GM19372 (cell line): ENCODE results near the gene TRIM62.
"Not testable (repeated sequence)": the region's sequence is repeated elsewhere in the genome, so short reads cannot be mapped to it uniquely, and the experiment has no call there.

Experiments used
- ATAC-seq: cut with Tn5 transposase; IDR thresholded peaks from one replicate; pipeline ENCODE4 v1.9.1; 2021; ENCODE audit warnings: mild to moderate bottlenecking, low read depth, moderate library complexity; ENCODE audit not compliant: unreplicated experiment

Gene TRIM62

DNA sequence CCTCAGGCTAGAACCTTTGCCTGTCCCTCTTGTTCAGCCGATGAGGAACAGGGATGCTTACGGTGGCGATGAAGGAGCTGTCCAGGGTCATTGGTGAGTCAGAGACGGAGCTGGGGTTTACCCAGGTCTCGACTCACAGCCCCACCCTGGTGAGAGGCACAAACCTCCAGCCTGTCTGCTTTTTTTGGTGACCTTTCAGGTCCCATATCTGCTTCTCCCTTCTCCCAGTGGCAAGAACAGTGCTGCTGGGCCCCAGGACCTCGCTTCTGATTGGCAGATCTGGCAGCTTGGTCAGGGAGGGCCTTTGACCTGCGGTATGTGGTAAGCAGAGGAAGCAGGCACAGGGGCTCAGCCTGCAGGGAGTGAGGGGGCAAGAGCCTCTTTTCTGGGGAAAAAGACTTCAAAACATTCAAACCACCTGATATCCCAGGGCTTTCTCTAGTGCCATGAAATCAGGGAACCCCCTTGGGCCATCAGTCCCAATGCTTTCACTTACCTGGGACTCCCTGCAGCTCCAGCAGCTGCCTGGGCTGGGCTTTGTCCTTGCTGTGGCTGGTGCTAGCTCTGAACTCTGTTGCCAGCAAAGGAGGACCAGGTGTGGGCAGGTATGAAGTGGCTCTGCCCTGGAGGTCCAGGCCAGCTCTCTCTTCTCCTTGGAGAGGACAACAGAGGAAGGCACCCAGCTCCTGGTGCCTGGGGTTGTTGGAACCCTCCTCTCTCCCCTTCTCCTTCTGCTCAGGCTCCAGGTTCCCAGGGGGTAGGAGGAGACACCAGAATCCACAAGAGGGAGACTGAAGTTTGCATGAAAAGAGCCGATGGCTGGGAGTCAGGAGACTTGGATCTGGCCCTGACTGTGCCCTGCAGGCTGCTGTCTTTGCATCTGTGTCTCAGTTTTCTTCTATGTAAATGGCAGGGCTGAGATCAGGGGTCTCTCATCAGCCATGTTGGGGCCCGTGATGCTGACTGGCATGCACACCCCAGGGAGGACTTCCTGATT lies 41.4 kb downstream of the TRIM62 start:
- no peak for ATAC-seq

DNA sequence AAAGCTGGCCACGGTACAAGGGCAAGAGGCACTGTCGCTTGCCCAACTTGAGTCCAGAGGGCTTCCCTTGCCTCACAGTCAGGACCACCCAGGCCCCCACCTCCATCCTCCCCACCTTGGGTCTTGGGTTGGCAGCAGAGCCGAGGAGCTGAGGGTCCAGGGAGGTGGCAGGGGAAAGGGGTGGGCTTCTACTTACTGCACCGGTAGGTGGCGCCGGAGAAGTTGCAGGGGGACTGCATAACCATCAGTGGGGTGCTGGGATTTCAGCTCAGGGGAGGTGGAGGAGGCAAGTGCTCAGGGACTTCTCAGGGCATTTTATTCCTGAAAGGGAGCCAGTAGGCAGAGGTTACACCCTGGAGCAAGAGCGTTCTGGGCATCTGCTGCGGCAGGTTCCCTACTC lies 44.0 kb downstream of the TRIM62 start:
- ATAC-seq = no peak

DNA sequence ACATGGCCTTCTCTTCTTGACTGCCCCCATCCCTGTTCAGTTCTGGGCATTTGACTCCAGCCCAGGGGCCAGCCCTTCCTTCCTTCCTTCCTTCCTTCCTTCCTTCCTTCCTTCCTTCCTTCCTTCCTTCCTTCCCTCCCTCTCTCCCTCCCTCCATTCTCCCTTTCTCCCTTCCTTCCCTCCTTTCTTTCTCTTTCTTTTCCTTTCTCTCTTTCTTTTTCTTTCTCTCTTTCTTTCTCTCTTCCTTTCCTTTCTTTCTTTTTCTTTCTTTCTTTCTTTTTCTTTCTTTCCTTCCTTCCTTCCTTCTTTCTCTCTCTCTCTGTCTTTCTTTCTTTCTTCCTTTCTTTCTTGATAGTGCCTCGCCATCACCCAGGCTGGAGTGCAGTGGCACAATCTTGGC lies 45.8 kb downstream of the TRIM62 start:
- not testable (repeated sequence) for ATAC-seq

DNA sequence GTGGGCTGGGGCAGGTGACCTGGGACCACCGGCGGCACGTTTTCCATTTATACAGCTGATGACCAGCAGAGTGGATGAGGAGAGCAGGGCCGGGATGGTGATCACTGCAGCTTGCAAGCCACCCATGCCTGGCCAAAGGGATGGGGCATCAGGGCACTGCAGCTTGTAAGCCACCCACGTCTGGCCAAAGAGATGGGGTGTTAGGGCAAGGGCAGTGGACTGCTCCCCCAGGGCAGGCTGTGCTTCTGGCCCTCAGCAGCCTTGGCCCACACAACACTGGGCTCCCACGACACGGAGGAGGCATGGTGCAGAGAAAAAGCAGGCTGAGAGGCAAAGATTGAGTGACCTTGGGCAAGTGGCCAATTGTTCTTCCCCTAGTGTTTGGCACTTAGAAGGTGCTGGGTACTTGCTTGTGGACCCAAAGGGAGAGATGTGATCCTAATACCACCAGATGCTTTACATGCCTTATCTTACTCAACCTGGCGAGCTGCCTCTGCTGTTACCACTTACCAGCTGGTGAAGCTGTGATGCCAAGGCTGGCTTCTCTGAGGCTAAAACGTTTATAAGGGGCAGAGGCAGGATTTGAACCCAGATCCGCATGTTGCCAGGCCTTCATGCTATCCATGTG lies 48.3 kb downstream of the TRIM62 start:
- ATAC-seq = no peak

DNA sequence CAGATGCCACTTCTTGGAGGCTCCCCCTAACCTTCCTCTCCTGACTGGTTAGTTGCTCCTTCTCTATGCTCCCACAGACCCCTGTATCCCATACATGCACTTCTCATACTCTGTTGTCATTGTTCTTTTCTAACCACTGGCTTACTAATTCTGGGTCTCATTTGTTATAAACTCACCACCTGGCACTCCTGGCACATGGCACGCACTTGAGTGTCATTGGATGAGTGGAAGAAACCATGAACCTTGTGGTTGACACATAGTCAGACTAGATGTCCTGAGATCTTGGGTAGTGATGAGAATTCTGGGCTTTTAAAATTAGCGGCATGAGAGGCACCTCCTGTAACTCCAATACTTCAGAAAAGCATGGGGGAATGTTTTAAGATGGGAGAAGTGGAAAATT lies 49.3 kb downstream of the TRIM62 start:
- no peak for ATAC-seq

DNA sequence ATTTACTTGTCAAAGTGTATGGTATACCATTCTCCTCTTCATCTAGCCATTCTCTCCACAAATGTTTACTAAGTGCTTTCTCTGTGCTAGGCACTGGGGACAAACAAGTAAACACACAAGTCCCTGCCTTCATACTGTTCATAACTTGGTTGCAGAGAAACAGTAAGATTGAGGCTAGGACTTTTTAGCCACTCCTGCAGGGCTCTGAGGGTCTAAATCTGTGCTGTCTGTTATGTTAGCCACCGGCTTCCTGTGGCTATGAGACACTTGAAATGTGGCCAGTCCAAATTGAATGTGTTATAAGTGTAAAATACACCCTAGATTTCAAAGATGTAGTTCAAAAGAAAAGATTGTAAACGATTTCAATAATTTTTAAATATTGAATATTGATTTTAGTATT lies 50.7 kb downstream of the TRIM62 start:
- no peak for ATAC-seq

DNA sequence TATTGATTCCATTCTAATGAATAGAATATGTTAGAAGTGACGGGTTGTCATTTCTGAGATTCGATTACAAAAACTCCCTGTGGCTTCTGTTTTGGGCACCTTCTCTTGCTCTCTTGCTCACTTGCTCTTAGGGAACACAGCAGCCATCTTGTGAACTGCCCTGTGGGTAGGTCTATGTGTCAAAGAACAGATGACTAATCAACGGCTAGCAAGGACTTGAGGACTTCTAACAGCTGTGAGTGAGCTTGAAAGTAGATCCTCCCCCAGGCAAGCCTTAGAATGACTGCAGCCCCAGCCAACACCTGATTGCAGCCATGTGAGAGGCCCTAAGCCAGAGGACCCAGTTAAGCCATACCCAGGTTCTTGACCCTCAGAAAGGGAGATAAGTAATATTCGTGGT lies 51.5 kb downstream of the TRIM62 start:
- ATAC-seq = no peak

DNA sequence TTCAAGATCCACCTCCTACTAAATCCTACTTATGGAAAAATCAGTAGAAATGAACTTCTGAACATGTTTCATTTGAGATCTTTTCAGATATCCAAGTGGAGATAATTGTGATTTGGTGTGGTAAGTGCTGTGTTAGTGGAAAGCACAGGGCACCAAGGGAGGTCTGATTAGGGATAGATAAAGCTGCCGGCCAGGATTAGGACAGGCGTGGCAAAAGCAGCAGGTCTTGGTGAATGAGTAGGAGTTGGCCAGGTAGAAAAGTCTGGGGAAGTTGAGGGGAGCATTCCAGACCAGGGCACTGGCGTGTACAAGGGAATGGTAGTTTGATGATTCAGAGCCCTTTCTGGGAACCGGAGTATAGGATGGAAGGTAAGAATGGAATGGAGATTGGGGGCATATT lies 53.1 kb downstream of the TRIM62 start:
- ATAC-seq = no peak

DNA sequence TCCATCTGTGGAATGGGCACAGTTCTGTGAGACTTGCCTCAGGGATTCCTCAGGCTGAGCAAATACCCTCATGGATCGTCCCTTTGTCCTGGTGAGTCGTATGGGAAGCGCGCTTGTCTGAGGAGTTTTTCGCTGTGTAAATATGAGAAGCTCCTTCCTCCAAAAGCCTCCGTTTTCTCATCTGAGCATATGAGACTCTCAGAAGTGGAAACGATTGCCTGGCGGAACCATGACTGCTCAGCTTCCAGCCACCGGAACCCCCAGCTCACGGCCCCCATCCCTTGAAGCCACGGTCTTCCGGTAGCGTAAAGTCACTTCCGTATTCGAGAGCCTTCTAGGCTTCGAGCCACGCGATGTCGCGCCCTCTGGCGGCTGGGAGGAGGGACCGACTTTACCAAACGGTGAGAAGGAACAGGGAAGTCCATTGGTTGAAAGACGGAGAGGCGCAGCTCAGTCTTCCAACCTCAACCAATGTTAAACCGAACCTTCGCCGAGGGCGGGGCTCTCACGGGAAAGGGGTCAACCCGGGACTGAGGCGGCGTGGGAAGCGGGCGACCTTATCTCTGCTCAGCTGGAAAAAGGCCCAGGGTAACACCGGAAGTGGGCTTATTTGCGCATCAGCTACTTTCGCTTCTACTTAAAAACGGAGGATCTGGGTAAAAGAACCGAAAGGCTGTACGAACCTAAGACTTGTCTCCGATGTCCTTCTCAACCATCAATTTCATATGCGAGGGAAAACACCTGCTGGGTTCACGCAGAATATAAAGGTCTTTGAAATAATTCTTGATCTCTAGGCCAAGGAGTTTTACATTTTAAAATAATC lies 54.6 kb downstream of the TRIM62 start:
- peak; percentile 94 for ATAC-seq

DNA sequence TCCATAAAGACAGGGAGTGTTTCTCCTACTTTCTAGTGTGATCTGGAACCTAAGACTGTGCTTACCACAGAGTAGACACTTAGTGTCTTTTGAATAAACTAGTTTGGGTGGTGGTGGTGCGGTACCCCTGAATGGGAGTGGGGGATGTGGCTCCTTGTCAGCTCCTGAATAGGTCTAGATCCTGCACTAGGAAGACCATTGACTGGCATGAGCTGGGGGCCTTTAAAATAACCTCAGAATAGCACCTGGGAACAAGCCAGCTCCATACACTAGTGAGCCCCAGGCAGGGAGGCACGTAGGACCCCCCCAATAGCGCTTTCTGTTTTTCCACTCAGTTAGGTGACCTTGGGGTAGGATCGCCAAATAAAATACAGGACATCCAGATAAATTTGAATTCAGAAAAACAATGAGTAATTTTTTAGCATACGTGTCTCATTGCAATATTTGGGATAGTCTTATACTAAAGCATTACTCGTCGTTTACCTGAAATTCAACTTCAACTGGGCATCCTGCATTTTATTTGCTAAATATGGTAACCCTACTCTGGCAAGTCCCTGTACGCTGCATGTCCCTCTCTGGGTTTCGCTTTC lies 55.3 kb downstream of the TRIM62 start:
- ATAC-seq = no peak

DNA sequence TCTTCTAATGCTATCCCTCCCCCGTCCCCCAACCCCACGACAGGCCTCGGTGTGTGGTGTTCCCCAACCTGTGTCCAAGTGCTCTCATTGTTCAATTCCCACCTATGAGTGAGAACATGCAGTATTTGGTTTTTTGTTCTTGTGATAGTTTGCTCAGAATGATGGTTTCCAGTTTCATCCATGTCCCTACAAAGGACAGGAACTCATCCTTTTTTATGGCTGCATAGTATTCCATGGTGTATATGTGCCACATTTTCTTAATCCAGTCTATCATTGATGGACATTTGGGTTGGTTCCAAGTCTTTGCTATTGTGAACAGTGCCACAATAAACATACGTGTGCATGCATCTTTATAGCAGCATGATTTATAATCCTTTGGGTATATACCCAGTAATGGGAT lies 57.2 kb downstream of the TRIM62 start:
- ATAC-seq = not testable (repeated sequence)

DNA sequence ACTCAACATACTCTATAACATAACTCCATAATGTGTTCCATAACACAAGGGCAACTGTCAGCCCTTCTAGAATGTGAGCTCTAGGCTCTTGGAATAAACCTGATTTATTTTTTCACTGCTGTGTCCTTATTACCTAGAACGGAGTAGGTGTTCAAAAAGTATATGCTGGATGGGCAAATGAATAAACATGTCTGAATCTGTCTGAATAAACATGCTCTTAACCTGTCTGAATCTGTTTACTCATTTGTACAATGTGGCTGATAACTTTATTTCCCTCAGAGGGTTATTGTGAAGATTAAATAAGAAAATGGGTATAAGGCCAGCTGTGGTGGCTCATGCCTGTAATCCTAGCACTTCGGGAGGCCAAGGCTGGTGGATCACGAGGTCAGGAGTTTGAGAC lies 58.6 kb downstream of the TRIM62 start:
- no peak for ATAC-seq

DNA sequence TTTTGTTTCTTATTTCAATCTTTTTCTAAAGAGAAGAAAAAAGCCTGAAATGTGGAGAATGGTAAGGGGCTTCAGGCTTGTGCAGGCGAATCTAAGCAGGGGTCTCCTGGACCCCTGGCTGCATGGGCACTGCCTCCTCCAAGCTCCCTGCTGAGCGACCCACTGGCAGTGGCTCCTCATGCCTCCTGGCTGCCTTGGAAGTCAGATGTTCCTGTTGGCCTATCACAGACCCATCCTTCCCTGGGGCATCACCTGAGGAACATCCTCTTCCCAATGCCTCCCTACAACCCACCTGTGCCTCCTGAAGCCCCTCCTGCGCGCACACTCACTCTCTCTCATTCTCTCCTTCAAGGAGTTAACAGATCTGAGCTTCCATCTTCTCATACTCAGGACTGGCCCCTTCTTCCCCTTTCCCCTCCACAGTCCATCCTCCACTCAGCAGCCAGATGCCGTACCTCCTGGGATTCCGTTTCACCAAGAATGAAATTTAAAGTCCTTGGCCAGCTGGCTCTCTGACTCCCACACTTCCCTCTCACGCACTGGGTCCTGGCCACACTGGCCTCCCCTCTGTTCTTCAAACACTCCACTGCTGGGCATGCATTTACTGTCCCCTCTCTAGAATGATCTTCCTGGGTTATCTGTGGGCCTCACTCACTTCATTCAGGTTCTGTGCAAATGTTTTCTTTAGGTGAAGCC lies 59.2 kb downstream of the TRIM62 start:
- no peak for ATAC-seq

DNA sequence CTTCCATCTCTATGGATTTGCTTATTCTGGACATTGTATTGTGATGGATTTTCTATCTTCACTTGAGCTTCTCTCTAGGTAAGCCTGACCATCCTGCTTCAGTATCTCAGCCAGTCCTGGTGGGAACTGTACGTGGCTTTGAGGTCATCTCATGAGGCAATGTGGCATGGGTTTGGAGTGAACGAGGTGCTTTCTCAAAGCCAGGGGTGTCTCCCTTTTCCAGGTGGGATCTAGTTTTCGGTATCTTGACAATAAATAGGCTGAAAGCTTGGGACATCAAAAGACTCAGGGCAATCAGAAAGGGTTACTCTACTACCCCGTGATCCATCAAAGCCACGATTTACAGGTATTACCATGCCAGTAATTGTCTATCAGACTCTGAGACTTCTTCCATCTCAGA lies 60.1 kb downstream of the TRIM62 start:
- no peak for ATAC-seq

DNA sequence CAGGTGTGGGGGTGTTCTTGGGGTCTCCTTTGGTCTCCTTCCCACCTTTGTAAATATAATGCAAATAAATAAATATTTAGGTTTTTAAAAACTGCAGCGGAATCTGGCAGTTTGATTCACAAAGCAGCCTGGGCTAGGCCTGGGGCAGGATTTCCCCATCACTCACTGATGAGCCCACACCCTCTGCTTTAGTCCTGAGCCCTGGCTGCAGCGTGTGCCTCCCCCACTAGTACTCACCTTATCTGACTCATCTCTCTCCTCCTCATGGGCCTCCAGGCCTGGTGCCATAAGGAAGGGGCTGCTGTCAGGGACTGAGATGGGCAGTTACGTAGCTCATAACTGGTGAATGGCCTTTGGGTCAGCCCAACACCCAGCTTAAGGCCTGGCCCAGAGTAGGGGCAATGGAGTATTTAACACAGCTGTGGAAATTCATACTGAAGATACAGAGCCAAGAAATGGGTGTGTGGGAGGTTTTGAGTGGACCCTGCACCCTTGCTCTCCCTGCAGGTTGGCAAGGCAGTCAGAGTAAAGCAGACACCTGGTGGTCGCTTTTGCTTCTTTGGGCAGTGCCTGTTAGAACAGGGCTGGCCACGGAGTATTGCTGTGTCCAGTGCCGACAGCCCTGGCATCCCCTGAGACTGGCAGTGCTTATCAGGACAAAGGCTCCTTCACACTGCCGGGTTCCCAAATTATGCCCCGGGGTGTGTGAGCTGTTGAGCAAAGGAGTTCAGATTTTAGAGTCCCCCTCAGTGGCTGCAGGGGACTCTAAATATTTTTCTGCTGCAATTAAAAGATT lies 61.2 kb downstream of the TRIM62 start:
- no peak for ATAC-seq

DNA sequence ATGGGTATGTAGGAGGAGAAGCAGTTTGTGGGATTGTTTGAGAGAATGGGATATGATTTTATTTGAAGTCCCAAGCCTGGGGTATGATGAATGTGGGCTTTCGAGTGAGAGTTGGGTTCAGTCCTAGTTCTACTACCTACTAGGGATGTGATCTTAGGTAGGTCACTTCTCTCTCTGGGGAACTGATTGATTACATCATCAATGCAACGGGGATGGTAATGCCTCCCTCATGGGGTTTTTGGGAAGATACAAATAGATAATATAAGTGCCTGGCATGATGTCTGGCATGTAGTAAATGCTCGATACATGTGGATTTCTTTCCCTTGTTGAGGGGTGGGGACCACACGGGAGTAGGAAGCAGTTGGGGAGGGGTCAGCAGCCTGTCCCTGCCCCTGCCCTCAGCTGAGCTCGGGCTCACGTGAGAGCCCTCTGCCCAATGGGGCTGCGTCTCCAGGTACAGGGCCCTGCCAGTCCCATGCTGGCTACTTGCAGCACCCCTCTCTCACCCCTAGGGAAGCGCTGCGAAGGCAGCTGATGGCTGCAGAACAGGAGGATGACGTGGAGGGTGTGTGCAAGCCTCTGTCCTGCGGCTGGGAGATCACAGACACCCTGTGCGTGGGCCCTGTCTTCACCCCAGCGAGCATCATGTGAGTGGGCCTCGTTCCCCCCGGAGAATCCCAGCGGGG lies 62.2 kb downstream of the TRIM62 start:
- no peak for ATAC-seq

DNA sequence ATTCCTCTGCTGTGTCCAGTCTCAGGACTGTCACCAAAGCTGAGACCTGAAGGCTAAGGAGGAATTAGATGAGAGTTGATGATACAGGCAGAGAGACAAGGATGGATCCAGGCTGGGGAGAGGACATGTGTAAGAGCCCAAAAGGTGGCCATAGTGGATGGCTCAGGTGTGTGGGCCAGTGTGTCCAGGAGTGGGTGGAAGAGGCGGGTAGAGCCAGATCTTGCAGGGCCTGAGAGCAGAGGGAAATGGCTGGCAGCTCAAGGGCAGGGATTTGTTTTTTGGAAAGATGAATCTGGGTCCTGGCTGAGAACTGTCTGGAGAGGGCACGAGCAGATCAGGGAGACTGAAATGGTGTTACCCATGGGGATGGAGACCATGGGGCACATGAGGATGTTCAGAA lies 62.8 kb downstream of the TRIM62 start:
- no peak for ATAC-seq

DNA sequence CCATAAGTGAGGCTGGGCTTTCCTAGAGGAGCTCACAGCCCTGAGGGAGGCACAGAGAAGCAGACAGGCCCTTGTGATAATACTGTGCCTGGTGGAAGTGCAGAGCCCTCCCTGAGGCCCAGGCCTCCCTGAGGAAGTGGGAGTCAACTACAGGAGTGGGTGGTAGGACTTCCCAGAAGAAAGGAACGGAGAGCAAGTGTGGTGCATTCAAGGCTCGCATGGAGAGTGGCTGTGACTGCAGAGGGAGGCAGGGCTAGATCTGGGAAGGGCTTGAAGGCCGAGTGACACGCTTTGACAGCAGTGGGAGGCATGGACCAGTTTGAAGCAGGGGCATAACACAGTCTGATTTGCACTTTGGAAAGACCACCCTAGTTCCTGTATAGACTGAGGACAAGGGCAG lies 63.6 kb downstream of the TRIM62 start:
- no peak for ATAC-seq
